ENCODE data around the gene LRRC27.
"Not testable (repeated sequence)": the region's sequence is repeated elsewhere in the genome, so short reads cannot be mapped to it uniquely, and the experiment has no call there.

The LRRC27 gene

GRCh38 chr10:132331601-132332432, at the start of gene LRRC27:
TSS of gene LRRC27 (plus strand) at chr10:132332193. CDS start at chr10:132333525, 1,332 bp downstream.
- DNase-seq = peak; percentile 97

DNA sequence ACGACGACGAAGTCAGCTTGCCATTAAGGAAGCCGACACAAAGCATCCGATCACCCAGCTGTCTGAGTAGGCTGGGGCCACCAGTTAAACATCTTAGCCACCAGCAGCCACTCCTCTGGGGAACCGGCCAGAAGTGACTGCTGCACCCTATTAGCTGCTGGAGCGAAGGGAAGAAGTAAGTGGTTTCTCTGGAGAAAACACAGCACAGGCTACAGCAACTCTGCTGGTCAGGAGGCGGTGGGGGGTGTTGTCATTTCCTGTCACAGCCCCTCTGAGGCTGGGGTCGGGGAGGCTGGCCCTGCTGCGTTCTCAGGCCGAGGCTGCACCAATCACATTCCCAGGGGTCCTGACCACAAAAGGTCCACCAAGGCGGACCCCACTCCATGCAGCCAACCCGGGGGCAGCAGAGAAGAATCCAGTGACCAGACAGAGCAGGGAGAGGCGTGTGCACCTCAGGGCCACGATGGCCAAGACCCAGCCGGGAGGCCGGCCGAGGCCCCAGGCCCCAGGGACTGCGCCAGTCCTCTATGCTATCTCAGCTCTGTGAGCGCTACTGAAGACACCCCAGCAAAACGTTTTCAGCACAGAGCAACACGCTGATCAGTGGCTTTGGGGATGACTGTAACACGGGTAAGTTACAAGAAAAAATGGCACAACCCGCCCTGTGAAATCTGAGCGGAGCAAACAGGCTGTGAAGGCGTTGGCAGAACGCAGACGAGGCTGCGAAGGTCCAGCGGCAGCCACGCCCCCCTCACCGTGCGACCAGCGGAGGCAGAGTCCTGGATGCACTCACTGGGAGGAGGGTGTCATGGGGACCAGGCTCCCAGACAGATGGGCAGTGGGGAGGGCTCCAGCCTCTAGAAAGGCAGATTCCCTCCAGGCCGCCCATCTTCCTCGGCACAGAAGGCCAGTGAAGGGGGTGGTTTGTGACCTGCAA, 49.1 kb upstream of the LRRC27 start:
- DNase-seq = no peak

DNA sequence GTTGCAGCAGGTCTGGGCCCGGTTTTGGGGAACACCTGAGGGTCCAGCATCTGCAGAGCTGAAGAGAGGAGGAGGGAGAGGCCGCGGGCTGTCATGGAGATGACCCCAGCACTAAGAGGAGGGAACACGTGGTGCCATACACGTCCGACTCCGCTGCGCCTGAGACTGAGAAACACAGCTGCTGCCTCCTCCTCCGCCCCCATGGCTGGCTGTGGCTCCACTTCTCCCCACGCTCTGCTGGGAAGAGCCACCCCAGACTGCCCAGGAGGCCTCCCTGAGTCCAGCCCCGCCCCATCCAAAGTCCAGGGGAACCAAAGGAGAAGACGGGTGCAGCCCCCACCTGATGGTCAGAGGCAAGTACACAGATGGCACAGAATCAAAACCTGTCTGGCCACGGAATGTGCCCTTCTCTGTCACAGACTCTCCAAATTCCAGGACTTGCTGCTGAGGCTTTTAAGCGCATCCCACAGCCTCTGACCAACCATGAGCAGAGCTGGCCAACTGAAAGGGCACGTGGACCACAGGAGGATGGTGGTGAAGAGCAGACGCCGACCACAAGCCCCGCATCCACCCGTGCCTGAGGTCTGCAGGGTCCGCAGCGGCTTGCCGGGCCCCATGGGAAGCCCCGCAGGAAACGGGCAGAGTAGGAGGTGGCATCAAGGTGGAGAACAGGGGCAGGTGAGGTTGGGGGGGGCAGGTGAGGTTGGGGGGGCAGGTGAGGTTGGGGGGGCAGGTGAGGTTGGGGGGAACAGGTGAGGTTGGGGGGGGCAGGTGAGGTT, 48.2 kb upstream of the LRRC27 start:
- DNase-seq = no peak

DNA sequence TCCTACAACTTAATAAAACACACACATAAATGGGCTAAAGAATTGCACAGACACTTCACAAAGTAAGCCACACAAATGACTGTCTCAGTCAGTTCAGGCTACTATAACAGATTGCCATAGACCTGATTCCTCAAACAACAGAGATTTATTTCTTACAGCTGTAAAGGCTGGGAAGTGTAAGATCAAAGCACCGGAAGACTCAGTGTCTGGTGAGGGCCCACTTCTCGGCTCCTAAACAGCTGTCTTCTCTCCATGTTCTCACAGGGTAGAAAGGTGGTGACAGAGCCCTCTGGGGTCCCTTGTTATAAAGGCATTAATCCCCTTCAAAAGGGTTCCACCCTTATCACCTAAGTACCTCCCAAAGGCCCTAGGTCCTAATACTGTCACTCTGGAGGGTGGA, 42.6 kb upstream of the LRRC27 start:
- DNase-seq = no peak

DNA sequence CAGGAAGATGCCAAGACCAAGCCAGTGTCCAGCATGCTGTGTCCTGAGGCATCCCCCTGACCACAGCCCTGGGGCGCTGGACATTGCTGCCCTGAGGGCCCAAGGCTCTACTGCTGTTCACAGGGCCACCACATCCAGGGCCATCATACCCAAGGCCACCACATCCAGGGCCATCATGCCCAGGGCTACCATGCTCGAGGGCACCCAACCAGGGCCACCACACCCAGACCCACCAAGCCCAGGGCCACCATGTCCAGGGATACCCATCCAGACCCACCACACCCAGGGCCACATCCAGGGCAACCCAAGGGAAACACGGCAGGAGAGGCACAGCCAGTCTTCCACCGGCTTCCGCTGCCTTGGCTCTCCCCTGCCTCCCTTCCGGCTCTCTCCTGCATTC, 41.4 kb upstream of the LRRC27 start:
- DNase-seq = no peak

DNA sequence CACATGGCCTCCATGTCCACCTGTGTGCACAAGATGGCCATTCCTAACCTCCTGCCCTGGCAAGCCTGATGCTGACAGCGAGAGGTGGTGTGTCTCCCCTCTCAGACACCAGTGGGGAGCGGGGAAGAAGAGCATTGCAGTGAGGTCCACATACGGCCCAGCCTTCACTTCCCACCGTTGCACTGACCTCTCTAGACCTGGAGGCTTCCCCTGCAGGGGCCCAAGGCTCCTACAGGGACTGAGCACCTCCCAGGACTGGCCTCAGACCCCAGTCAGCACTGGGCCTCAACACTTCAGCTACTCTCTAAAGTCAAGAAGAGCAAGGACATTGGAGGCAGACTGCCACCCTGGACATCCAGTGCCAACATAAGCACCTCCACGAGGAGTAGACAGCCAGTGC, 40.2 kb upstream of the LRRC27 start:
- DNase-seq = no peak

DNA sequence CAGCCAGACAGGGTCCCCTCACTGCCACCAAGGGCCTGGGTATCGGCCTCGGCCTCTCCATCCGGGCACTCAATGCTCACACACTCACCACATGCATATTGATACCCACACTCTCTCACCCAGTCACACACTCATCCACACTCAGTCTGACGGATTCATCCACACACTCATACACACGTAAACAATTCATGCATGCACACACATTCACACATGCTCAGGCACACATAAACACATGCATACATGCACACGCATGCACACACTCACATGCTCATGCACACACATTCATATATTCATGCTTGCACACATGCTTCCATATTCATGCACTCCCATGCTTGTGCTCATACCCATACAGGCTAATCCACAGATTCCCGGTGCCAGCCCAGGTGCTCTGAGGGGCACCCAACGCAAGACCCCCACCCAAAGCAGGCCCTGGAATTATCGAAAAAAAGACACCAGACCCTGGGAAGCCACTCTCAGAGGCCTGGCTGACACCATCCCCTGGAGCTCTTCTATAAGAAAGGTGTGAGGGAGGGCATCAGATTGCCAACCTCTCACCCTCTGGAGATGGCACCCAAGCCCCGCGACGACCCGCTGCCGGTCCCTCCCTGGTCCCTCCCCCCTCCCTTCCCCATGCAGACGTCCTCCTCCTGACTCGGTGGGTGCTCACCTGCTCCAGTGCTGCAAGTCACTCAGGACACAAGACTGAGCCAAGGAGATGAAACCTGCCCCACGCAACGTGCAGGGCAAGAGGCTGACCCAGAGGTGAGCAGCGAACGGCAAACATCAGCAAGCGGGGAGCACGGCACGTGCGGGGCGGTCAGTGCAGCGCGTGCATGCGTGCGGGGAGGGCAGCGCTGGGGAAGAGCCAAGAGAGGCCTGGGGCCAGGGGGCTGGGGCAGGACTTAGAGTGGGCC, 39.4 kb upstream of the LRRC27 start:
- no peak for DNase-seq

- DNase-seq = peak; percentile 70
These were observed 38.7 kb upstream of the LRRC27 start for GRCh38 chr10:132293201-132293812.

- DNase-seq = no peak
These were observed 38.0 kb upstream of the LRRC27 start for GRCh38 chr10:132293813-132294520.

GRCh38 chr10:132294561-132295318, 37.3 kb upstream of the LRRC27 start:
- DNase-seq = no peak

- DNase-seq = not testable (repeated sequence)
These were observed 36.5 kb upstream of the LRRC27 start for GRCh38 chr10:132295481-132295880.

GRCh38 chr10:132296666-132297443, 35.1 kb upstream of the LRRC27 start:
- DNase-seq = no peak

DNA sequence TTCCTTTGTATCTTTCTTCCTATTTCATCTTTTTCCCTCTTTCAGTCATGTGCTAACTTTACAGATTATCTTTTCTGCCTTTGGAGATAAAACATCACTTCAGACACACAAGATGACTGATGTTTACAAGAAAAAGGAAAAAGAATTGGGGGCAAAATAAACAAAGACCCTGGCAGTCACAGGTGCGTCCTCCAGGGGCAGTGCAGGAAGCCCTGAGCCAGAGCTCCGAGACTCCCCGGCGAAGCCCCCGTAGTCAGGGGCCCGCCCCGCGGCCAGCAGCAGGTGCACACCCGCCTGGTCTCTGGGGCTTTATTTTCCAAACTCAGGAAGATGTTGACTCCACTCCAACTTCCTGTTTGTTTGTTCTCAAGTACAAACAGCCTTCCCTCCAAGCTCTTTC, 34.5 kb upstream of the LRRC27 start:
- no peak for DNase-seq

GRCh38 chr10:132298038-132298881, 33.7 kb upstream of the LRRC27 start:
- DNase-seq = no peak

- DNase-seq = no peak
These were observed 32.3 kb upstream of the LRRC27 start for GRCh38 chr10:132299371-132300336.

DNA sequence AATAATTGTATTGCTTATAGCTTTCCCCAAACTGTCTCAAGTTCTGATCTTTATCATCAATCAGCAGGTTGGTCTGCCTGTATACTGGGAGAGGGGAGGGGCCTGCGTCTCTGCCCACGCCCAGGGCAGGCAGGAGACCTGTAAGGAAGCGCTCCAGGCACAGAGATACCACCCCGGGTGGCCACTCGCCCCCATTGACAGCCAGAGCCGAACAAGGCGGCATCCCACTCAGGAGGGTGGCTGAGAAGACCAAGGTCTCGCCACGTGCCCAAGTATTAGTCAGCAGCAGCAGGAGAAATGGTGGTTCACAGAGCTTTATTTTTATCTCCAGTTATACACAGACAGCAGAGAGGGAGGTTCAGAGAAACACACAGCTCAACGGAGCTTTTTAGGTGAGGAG, 31.4 kb upstream of the LRRC27 start:
- no peak for DNase-seq

All from midbrain (tissue), 1 donor.